Mammary epithelial cell (primary cell): Measurements from ENCODE around the gene CFAP45.
"Not testable (repeated sequence)": the region's sequence is repeated elsewhere in the genome, so short reads cannot be mapped to it uniquely, and the experiment has no call there.

Experiments
- EZH2 ChIP-seq: IDR thresholded peaks from 2 replicates; pipeline ENCODE4 v1.6.1; 2012; ENCODE audit warnings: low read length, inconsistent platforms, borderline replicate concordance
- TF ChIP-seq, protein P1 (sequence below), 2 donors: IDR thresholded peaks in 1 of 2; conservative IDR thresholded peaks in 1 of 2; 2 replicates each; pipeline ENCODE4 v1.5.1; 2011 to 2012; ENCODE audit warnings: inconsistent platforms in 2 of 2, low read length in 2 of 2, mild to moderate bottlenecking in 2 of 2, control low read depth in 1 of 2, low read depth in 1 of 2; ENCODE audit not compliant: insufficient read depth in 1 of 2; ENCODE audit errors: extremely low read depth in 1 of 2

- TF ChIP-seq, protein P1, sequence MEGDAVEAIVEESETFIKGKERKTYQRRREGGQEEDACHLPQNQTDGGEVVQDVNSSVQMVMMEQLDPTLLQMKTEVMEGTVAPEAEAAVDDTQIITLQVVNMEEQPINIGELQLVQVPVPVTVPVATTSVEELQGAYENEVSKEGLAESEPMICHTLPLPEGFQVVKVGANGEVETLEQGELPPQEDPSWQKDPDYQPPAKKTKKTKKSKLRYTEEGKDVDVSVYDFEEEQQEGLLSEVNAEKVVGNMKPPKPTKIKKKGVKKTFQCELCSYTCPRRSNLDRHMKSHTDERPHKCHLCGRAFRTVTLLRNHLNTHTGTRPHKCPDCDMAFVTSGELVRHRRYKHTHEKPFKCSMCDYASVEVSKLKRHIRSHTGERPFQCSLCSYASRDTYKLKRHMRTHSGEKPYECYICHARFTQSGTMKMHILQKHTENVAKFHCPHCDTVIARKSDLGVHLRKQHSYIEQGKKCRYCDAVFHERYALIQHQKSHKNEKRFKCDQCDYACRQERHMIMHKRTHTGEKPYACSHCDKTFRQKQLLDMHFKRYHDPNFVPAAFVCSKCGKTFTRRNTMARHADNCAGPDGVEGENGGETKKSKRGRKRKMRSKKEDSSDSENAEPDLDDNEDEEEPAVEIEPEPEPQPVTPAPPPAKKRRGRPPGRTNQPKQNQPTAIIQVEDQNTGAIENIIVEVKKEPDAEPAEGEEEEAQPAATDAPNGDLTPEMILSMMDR (conservative IDR thresholded peaks at IDR 0.05 in 1 of 2, IDR thresholded peaks at IDR 0.05 in 1 of 2; ENCODE audit: extremely low read depth in 1 of 2, insufficient read depth in 1 of 2, low read depth in 1 of 2, low read length in 2 of 2), result not testable (repeated sequence)
- not testable (repeated sequence) for TF ChIP-seq EZH2
These were observed 331 bp downstream of the CFAP45 start for GRCh38 chr1:159899634-159900033.
